SJCRH30 (cell line): Measurements from ENCODE around the gene TMEM63A. TPM values are rescaled to one million over a fixed set of nuclear protein-coding genes. Genes with fewer than 3 reads are reported as not detected.
A peak's percentile ranks its signal among the peaks of the same experiment; 100 is the strongest.
"Not testable (repeated sequence)": the region's sequence is repeated elsewhere in the genome, so short reads cannot be mapped to it uniquely, and the experiment has no call there.

Experiments
- DNase-seq, 2 experiments: peaks; one replicate each; pipeline ENCODE4 v3.0.0-alpha.2; 2015 to 2020
- H3K27ac ChIP-seq: fragments of 250-450 bp; sonication (Bioruptor Pico); 2 replicates; pipeline ENCODE4 v1.5.1; 2020; ENCODE audit warnings: mild to moderate bottlenecking, moderate library complexity
- H3K27me3 ChIP-seq: fragments of 250-450 bp; sonication (Bioruptor Pico); 2 replicates; pipeline ENCODE4 v1.5.1; 2020; ENCODE audit warnings: mild to moderate bottlenecking, moderate library complexity
- H3K36me3 ChIP-seq: fragments of 250-450 bp; sonication (Bioruptor Pico); 2 replicates; pipeline ENCODE4 v1.5.1; 2020; ENCODE audit warnings: mild to moderate bottlenecking, moderate library complexity
- H3K4me1 ChIP-seq: fragments of 250-450 bp; sonication (Bioruptor Pico); 2 replicates; pipeline ENCODE4 v1.5.1; 2020; ENCODE audit warnings: mild to moderate bottlenecking, moderate library complexity
- H3K4me3 ChIP-seq: fragments of 250-450 bp; sonication (Bioruptor Pico); 2 replicates; pipeline ENCODE4 v1.5.1; 2020; ENCODE audit warnings: mild to moderate bottlenecking, moderate library complexity
- H3K9me3 ChIP-seq: fragments of 250-450 bp; sonication (Bioruptor Pico); replicated peaks from 2 replicates; pipeline ENCODE4 v1.5.1; 2020; ENCODE audit warnings: mild to moderate bottlenecking, moderate library complexity
- total RNA-seq: library from RNA; depleted of rRNA; stranded (reverse); fragments of >200 nt; shearing (Covaris generic); gene quantifications from 2 replicates; pipeline ENCODE4 v1.2.3, GENCODE V29; 2014

TMEM63A gene
- total RNA-seq, 1 experiment from 2014 or later: 20.4 TPM

DNA sequence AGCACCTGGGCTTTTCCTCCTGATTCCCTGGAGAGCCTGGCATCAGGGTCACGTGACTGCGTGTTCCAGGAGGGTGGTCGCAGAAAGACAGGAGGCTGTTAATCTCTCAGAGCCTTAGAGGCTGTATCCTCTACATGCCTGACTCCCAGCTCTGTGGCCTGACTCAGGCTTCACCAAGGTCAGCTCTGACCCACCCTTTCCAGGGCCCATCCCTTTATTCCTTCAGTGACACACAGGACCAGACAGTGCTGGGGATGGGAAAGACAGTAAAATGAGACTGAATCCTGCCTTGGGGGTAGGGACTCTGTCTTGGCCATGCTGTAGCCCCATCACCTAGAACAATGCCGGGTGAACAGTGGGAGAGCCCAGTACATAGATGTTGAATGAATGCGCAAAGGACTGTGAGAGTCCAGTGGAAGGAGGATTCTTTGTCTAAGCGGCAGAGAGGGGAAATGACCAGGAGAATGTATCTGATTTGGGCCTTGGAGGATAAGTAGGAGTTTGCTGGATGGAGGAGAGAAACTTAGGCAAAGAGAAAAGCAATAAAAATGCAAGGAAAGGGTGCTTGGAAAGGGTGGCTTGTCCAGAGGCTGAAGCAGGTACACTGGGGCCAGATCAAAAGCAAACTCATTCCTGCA is 39.3 kb downstream of the TMEM63A start:
- no peak overlapping the region for H3K4me3 ChIP-seq
- H3K27me3 ChIP-seq: no peaks in the 10 kb centered on the region; the same call in 1 of the 2 replicates
- no peak overlapping the region for H3K27ac ChIP-seq
- no peak for DNase-seq
- H3K36me3 ChIP-seq: no peaks in the 10 kb centered on the region
- no peaks in the 10 kb centered on the region for H3K4me1 ChIP-seq
- H3K9me3 ChIP-seq: no peaks in the 10 kb centered on the region

DNA sequence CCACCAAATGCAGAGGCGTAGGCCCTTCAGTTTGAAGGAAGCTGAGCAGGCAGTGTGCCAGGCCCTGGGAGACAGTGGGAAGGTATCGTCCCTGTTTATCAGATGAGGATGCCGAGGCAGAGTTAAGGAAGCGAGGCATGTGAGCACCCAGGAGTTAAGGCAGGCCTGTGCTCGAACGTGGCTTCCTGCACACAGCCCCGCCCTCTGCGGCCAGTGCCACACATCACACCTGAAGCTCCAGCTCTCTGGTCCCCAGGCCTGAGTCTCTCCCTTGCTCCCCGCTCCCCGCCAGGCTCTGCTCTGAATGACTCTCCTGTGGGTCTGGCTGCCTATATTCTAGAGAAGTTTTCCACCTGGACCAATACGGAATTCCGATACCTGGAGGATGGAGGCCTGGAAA is 40.1 kb downstream of the TMEM63A start:
- H3K4me3 ChIP-seq: no peak overlapping the region
- no peaks in the 10 kb centered on the region for H3K36me3 ChIP-seq
- no peak for DNase-seq
- H3K9me3 ChIP-seq: no peaks in the 10 kb centered on the region
- H3K27ac ChIP-seq: no peak overlapping the region
- H3K4me1 ChIP-seq: no peaks in the 10 kb centered on the region
- no peaks in the 10 kb centered on the region; the same call in 1 of the 2 replicates for H3K27me3 ChIP-seq

- Histone ChIP-seq H3K4me1 (no peaks in the 10 kb centered on the region), H3K36me3 (no peaks in the 10 kb centered on the region), H3K4me3 (no peak overlapping the region), H3K27ac (no peak overlapping the region), H3K27me3 (no peaks in the 10 kb centered on the region; the same call in 1 of the 2 replicates), H3K9me3 (no peaks in the 10 kb centered on the region)
- DNase-seq: no peak
Measured at GRCh38 chr1:225840713-225841112, 41.5 kb downstream of the TMEM63A start.

DNA sequence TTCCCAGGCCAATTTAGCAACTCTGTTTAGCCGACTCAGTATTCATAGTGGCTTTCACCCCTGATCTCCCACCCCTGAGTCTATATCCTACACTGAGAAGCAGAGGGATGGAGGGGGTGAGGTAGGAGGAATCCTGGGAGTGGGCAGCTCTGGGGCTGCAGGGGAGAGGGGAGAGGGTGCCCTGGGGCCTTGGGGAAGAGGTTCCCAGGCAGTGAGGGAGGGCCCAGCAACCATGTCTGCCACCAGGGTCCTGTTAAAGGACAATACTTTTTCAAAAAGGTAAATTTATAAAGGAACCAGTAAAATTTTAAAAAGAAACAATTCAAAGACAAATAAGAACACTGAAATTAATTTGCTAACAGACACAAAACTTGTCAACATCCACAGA is 42.0 kb downstream of the TMEM63A start:
- Histone ChIP-seq H3K4me1 (no peaks in the 10 kb centered on the region), H3K9me3 (no peaks in the 10 kb centered on the region), H3K36me3 (no peaks in the 10 kb centered on the region), H3K27me3 (no peaks in the 10 kb centered on the region; the same call in 1 of the 2 replicates), H3K27ac (no peak overlapping the region), H3K4me3 (no peak overlapping the region)
- DNase-seq: no peak

- DNase-seq: no peak
- no peaks in the 10 kb centered on the region for H3K4me1 ChIP-seq
- no peak overlapping the region for H3K4me3 ChIP-seq
- H3K27me3 ChIP-seq: no peaks in the 10 kb centered on the region; the same call in 1 of the 2 replicates
- no peaks in the 10 kb centered on the region for H3K9me3 ChIP-seq
- no peak overlapping the region for H3K27ac ChIP-seq
- no peaks in the 10 kb centered on the region for H3K36me3 ChIP-seq
Measured at GRCh38 chr1:225838793-225839192, 43.4 kb downstream of the TMEM63A start.

- H3K9me3 ChIP-seq, H3K36me3 ChIP-seq, H3K4me1 ChIP-seq, H3K27ac ChIP-seq, H3K27me3 ChIP-seq, DNase-seq, H3K4me3 ChIP-seq: not testable (repeated sequence)
Measured at GRCh38 chr1:225836296-225836695, 45.9 kb downstream of the TMEM63A start.

GRCh38 chr1:225835856-225836255 is 46.3 kb downstream of the TMEM63A start:
- H3K27ac ChIP-seq: no peak overlapping the region

DNA sequence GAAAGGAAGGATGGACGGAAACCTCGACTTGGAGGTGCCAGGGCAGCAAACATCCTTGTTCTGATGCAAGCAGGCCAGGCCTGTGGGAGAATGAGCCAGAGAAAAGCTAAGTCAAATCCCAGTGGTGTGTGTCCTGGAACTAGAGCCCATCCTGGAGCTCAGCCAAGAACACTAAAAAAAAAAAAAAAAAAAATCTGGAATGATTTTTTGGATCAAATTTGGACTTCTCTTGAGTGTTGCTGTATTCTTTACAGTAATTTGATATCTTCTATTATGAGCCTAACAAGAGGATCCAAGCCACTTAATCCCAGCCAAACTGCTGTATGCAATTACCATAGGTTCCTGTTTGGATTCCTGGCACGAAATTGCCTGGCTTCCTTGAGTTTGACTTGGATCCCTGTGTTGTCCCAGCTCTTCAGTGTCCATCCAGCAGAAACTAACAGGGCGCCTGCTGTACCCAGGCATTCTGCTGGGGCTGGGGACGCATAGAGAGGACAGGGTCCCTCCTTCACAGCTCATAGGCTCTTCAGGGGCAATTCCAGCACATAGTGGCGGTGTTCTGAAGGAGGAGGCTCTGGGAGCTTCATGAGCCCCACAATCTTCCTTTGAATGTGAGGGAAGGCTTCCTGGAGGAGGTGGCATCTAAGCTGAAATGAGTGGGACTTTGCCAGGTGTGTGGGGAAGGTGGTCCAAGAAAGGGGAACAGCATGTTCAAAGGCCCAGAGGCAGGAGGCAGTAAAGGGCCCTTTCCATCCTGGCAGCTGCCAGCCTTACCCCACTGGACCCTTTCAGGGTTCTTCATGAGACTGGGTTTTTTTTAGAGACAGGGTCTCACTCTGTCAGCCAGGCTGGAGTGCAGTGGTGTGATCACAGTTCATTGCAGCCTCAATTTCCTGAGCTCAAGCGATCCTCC is 47.5 kb downstream of the TMEM63A start:
- DNase-seq: peak in 1 of 2 experiments; percentile 57
- Histone ChIP-seq H3K9me3 (no peaks in the 10 kb centered on the region), H3K36me3 (0 out of 2 replicates have a peak, but pooled peaks cover 4% of the 10 kb centered on the region), H3K27me3 (no peaks in the 10 kb centered on the region; the same call in 1 of the 2 replicates), H3K4me3 (no peak overlapping the region), H3K27ac (no peak overlapping the region), H3K4me1 (no peaks in the 10 kb centered on the region)

More at GRCh38 chr1:225835856-225836255, 46.3 kb downstream of the TMEM63A start:
- Histone ChIP-seq H3K4me1 (no peaks in the 10 kb centered on the region), H3K27me3 (no peaks in the 10 kb centered on the region; the same call in 1 of the 2 replicates), H3K9me3 (no peaks in the 10 kb centered on the region), H3K36me3 (0 out of 2 replicates have a peak, but pooled peaks cover 4% of the 10 kb centered on the region), H3K4me3 (no peak overlapping the region)
- DNase-seq: no peak

- H3K27ac ChIP-seq: no peak overlapping the region
- no peak overlapping the region for H3K4me3 ChIP-seq
- H3K9me3 ChIP-seq: no peaks in the 10 kb centered on the region
- 0 out of 2 replicates have a peak, but pooled peaks cover 4% of the 10 kb centered on the region for H3K36me3 ChIP-seq
- no peaks in the 10 kb centered on the region for H3K4me1 ChIP-seq
- no peak for DNase-seq
- H3K27me3 ChIP-seq: no peaks in the 10 kb centered on the region
Measured at GRCh38 chr1:225830841-225831240, 51.3 kb downstream of the TMEM63A start.

DNA sequence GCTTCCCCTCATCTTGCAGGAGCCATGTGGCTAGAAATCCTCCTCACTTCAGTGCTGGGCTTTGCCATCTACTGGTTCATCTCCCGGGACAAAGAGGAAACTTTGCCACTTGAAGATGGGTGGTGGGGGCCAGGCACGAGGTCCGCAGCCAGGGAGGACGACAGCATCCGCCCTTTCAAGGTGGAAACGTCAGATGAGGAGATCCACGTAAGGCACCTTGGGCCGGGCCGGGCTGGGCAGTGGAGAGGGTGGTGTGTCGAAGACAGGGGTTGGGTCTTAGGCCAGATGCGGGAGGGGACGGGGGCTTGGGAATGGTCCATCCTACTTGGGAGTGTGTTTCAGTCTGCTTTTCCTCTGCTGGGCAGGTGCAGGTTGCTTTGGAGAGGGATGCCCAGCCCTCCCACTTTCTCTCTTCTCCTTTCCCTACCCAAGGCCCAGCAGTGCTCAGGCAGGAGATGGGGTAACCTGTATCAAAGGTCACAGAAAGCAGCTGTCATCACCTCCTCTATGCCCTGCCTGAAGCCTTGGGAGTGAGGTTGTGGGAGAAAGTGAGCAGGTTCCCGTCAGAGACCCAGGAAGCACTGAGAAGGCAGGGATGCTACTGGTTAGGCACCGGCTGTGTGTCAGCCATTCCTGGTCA is 53.4 kb downstream of the TMEM63A start:
- no peak for DNase-seq

GRCh38 chr1:225827076-225827475 is 55.1 kb downstream of the TMEM63A start:
- no peaks in the 10 kb centered on the region for H3K27me3 ChIP-seq
- DNase-seq: no peak
- H3K27ac ChIP-seq: no peak overlapping the region
- no peaks in the 10 kb centered on the region for H3K9me3 ChIP-seq
- no peaks in the 10 kb centered on the region for H3K36me3 ChIP-seq
- no peak overlapping the region for H3K4me3 ChIP-seq
- no peaks in the 10 kb centered on the region for H3K4me1 ChIP-seq

More for the DNA sequence above, 53.4 kb downstream of the TMEM63A start:
- H3K4me1 ChIP-seq: no peaks in the 10 kb centered on the region
- no peak overlapping the region for H3K27ac ChIP-seq
- no peak overlapping the region for H3K4me3 ChIP-seq
- H3K9me3 ChIP-seq: no peaks in the 10 kb centered on the region
- H3K27me3 ChIP-seq: no peaks in the 10 kb centered on the region
- H3K36me3 ChIP-seq: 0 out of 2 replicates have a peak, but pooled peaks cover 4% of the 10 kb centered on the region

DNA sequence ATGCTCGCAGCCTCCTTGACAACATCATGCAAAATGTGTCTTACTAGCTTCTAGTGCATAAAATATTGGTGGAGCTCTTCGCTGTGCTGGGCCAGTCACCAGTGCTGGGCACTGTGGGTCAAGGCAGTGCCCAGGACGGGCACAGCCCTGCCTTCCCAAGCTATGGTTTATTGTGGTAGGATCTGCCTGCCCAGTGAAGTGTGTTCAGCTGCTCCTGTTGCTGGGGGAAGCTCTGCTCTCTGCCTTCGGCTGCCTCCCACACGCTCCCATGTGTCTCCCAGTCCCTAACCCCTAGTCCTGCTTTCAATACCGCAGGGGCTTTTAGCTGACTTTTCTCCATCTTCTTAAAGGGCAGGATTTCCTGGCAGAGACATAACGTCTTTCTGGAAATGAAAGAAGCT is 56.6 kb downstream of the TMEM63A start:
- DNase-seq: no peak
- no peak overlapping the region for H3K4me3 ChIP-seq
- no peaks in the 10 kb centered on the region for H3K36me3 ChIP-seq
- H3K4me1 ChIP-seq: no peaks in the 10 kb centered on the region
- no peaks in the 10 kb centered on the region for H3K9me3 ChIP-seq
- H3K27me3 ChIP-seq: no peaks in the 10 kb centered on the region
- no peak overlapping the region for H3K27ac ChIP-seq

- no peaks in the 10 kb centered on the region for H3K4me1 ChIP-seq
- no peak overlapping the region for H3K4me3 ChIP-seq
- H3K9me3 ChIP-seq: no peaks in the 10 kb centered on the region
- no peak overlapping the region for H3K27ac ChIP-seq
- H3K27me3 ChIP-seq: no peaks in the 10 kb centered on the region
- no peak for DNase-seq
- no peaks in the 10 kb centered on the region for H3K36me3 ChIP-seq
Measured at GRCh38 chr1:225825078-225825477, 57.1 kb downstream of the TMEM63A start.

- Histone ChIP-seq H3K36me3 (no peaks in the 10 kb centered on the region), H3K9me3 (no peaks in the 10 kb centered on the region), H3K27me3 (no peaks in the 10 kb centered on the region), H3K27ac (no peak overlapping the region), H3K4me1 (no peaks in the 10 kb centered on the region), H3K4me3 (no peak overlapping the region)
- no peak for DNase-seq
Measured at GRCh38 chr1:225824533-225824941, 57.6 kb downstream of the TMEM63A start.

- no peak overlapping the region for H3K27ac ChIP-seq
- no peaks in the 10 kb centered on the region for H3K36me3 ChIP-seq
- H3K27me3 ChIP-seq: no peaks in the 10 kb centered on the region
- no peak overlapping the region for H3K4me3 ChIP-seq
- no peaks in the 10 kb centered on the region for H3K4me1 ChIP-seq
- no peaks in the 10 kb centered on the region for H3K9me3 ChIP-seq
- no peak for DNase-seq
Measured at GRCh38 chr1:225823811-225824261, 58.3 kb downstream of the TMEM63A start.
